ENCODE results near the gene HS3ST5. TPM values are rescaled to one million over a fixed set of nuclear protein-coding genes. Genes with fewer than 3 reads are reported as not detected.

Gene HS3ST5
- total RNA-seq, 3 donors from 2014 or later = not detected

- Histone ChIP-seq H3K4me3 (peak overlapping the region; percentile 42 to 73 (median 55)), H3K27ac (no peak overlapping the region), H3K27me3 (peaks cover 5 to 32% of the 10 kb centered on the region in 2 donors), H3K9me3 (no peaks in the 10 kb centered on the region), H3K36me3 (no peaks in the 10 kb centered on the region), H3K4me1 (no peaks in the 10 kb centered on the region)
- intact Hi-C loops (cut with DNase I; ENCODE audit: low total_unique reads) = no loop called here
- TF ChIP-seq POLR2AphosphoS5 (IDR thresholded peaks at IDR 0.05) (no peak), POLR2A (IDR thresholded peaks at IDR 0.05) (no peak), CTCF (IDR thresholded peaks at IDR 0.05) (no peak)
- no peak for DNase-seq (ENCODE audit: low spot score in 2 of 2)
Observed at GRCh38 chr6:114342086-114342825, 567 bp downstream of the HS3ST5 start.

GRCh38 chr6:114339706-114340105 lies 3.1 kb downstream of the HS3ST5 start:
- TF ChIP-seq POLR2AphosphoS5 (IDR thresholded peaks at IDR 0.05) (no peak), CTCF (IDR thresholded peaks at IDR 0.05) (no peak), POLR2A (IDR thresholded peaks at IDR 0.05) (no peak)
- no peaks in the 10 kb centered on the region for H3K36me3 ChIP-seq
- no peak for DNase-seq (ENCODE audit: low spot score in 2 of 2)
- no peak overlapping the region for H3K4me3 ChIP-seq
- intact Hi-C loops (cut with DNase I; ENCODE audit: low total_unique reads) = no loop called here
- peaks cover 5 to 28% of the 10 kb centered on the region in 2 donors for H3K27me3 ChIP-seq
- no peaks in the 10 kb centered on the region for H3K9me3 ChIP-seq
- no peak overlapping the region for H3K27ac ChIP-seq
- H3K4me1 ChIP-seq = no peaks in the 10 kb centered on the region

GRCh38 chr6:114334237-114334636 lies 8.6 kb downstream of the HS3ST5 start:
- no peak for DNase-seq (ENCODE audit: low spot score in 2 of 2)
- no peaks in the 10 kb centered on the region for H3K4me1 ChIP-seq
- no peak overlapping the region for H3K27ac ChIP-seq
- no peaks in the 10 kb centered on the region for H3K27me3 ChIP-seq
- H3K4me3 ChIP-seq = no peak overlapping the region
- TF ChIP-seq CTCF (IDR thresholded peaks at IDR 0.05) = no peak
- no peak for TF ChIP-seq POLR2A (IDR thresholded peaks at IDR 0.05)
- TF ChIP-seq POLR2AphosphoS5 (IDR thresholded peaks at IDR 0.05) = no peak
- intact Hi-C loops (cut with DNase I; ENCODE audit: low total_unique reads) = no loop called here
- no peaks in the 10 kb centered on the region for H3K9me3 ChIP-seq
- no peaks in the 10 kb centered on the region for H3K36me3 ChIP-seq

GRCh38 chr6:114327074-114327473 lies 15.7 kb downstream of the HS3ST5 start:
- Histone ChIP-seq H3K9me3 (no peaks in the 10 kb centered on the region), H3K27ac (no peak overlapping the region), H3K27me3 (no peaks in the 10 kb centered on the region), H3K36me3 (no peaks in the 10 kb centered on the region), H3K4me3 (no peak overlapping the region), H3K4me1 (no peaks in the 10 kb centered on the region)
- TF ChIP-seq POLR2A (IDR thresholded peaks at IDR 0.05) (no peak), CTCF (IDR thresholded peaks at IDR 0.05) (no peak), POLR2AphosphoS5 (IDR thresholded peaks at IDR 0.05) (no peak)
- no peak for DNase-seq (ENCODE audit: low spot score in 2 of 2)
- intact Hi-C loops (cut with DNase I; ENCODE audit: low total_unique reads) = no loop called here

GRCh38 chr6:114323784-114324183 lies 19.0 kb downstream of the HS3ST5 start:
- no peaks in the 10 kb centered on the region for H3K27me3 ChIP-seq
- no peaks in the 10 kb centered on the region for H3K36me3 ChIP-seq
- TF ChIP-seq POLR2AphosphoS5 (IDR thresholded peaks at IDR 0.05) (no peak), CTCF (IDR thresholded peaks at IDR 0.05) (no peak), POLR2A (IDR thresholded peaks at IDR 0.05) (no peak)
- H3K4me1 ChIP-seq = no peaks in the 10 kb centered on the region
- H3K9me3 ChIP-seq = no peaks in the 10 kb centered on the region
- no peak overlapping the region for H3K4me3 ChIP-seq
- no peak overlapping the region for H3K27ac ChIP-seq
- intact Hi-C loops (cut with DNase I; ENCODE audit: low total_unique reads) = no loop called here
- DNase-seq (ENCODE audit: low spot score in 2 of 2) = no peak

All from breast epithelium (tissue), 4 donors.